GM19467 (cell line): ENCODE measurements around the gene DHRS7B.
"Not testable (repeated sequence)": the region's sequence is repeated elsewhere in the genome, so short reads cannot be mapped to it uniquely, and the experiment has no call there.

Experiments
- ATAC-seq: cut with Tn5 transposase; IDR thresholded peaks from one replicate; pipeline ENCODE4 v1.9.1; 2021; ENCODE audit warnings: mild to moderate bottlenecking, moderate library complexity; ENCODE audit not compliant: unreplicated experiment

DHRS7B gene

GRCh38 chr17:21107067-21107650 is 19.6 kb upstream of the DHRS7B start:
- not testable (repeated sequence) for ATAC-seq

GRCh38 chr17:21108651-21109050 is 18.1 kb upstream of the DHRS7B start:
- no peak for ATAC-seq

- no peak for ATAC-seq
Observed at GRCh38 chr17:21113049-21113690, 13.6 kb upstream of the DHRS7B start.

GRCh38 chr17:21113716-21114115 is 13.0 kb upstream of the DHRS7B start:
- no peak for ATAC-seq

GRCh38 chr17:21114791-21115190 is 12.0 kb upstream of the DHRS7B start:
- ATAC-seq: not testable (repeated sequence)

- no peak for ATAC-seq
Observed at GRCh38 chr17:21119247-21119918, 7.4 kb upstream of the DHRS7B start.

- ATAC-seq: no peak
Observed at GRCh38 chr17:21119919-21120249, 6.9 kb upstream of the DHRS7B start.

GRCh38 chr17:21124086-21124485 is 2.7 kb upstream of the DHRS7B start:
- ATAC-seq: no peak

- not testable (repeated sequence) for ATAC-seq
Observed at GRCh38 chr17:21124517-21124916, 2.2 kb upstream of the DHRS7B start.

GRCh38 chr17:21125862-21126261 is 902 bp upstream of the DHRS7B start:
- no peak for ATAC-seq

GRCh38 chr17:21127509-21128077 is 829 bp downstream of the DHRS7B start:
- ATAC-seq: no peak

GRCh38 chr17:21129023-21129681 is 2.4 kb downstream of the DHRS7B start:
- ATAC-seq: no peak

GRCh38 chr17:21131137-21131536 is 4.4 kb downstream of the DHRS7B start:
- no peak for ATAC-seq

- ATAC-seq: no peak
Observed at GRCh38 chr17:21132428-21132827, 5.7 kb downstream of the DHRS7B start.

GRCh38 chr17:21134559-21134958 is 7.8 kb downstream of the DHRS7B start:
- ATAC-seq: no peak

- no peak for ATAC-seq
Observed at GRCh38 chr17:21140911-21141310, 14.1 kb downstream of the DHRS7B start.

GRCh38 chr17:21141331-21141730 is 14.6 kb downstream of the DHRS7B start:
- no peak for ATAC-seq

- ATAC-seq: not testable (repeated sequence)
Observed at GRCh38 chr17:21142065-21142464, 15.3 kb downstream of the DHRS7B start.

- ATAC-seq: no peak
Observed at GRCh38 chr17:21143695-21144094, 16.9 kb downstream of the DHRS7B start.

GRCh38 chr17:21144299-21144698 is 17.5 kb downstream of the DHRS7B start:
- not testable (repeated sequence) for ATAC-seq

GRCh38 chr17:21146362-21147015 is 19.7 kb downstream of the DHRS7B start:
- no peak for ATAC-seq
